ENCODE data around the gene B3GNT3. TPM values are rescaled to one million over a fixed set of nuclear protein-coding genes. Genes with fewer than 3 reads are reported as not detected.
"Not testable (repeated sequence)": the region's sequence is repeated elsewhere in the genome, so short reads cannot be mapped to it uniquely, and the experiment has no call there.

The B3GNT3 gene
- total and polyA plus RNA-seq, 2 of the 8 experiments (the other 6 are each of a cell fraction or from before 2014, with no cell fraction given) = 1.5 TPM

GRCh38 chr19:17777840-17778239 lies 17.1 kb upstream of the B3GNT3 start:
- not testable (repeated sequence) for H3K4ac ChIP-seq (replicated peaks; ENCODE audit: insufficient read length, low read depth, low read length); H2AFZ ChIP-seq (ENCODE audit: low read length); H4K91ac ChIP-seq (replicated peaks; ENCODE audit: insufficient read length, low read length); H2BK12ac ChIP-seq (ENCODE audit: low read depth, low read length); H4K20me1 ChIP-seq (replicated peaks in 1 of 2; ENCODE audit: control insufficient read depth in 1 of 2, insufficient read depth in 2 of 2, low read length in 2 of 2); H3K9ac ChIP-seq (replicated peaks in 1 of 4; ENCODE audit: extremely low read depth in 1 of 4, low read depth in 3 of 4, low read length in 3 of 4); H3K27me3 ChIP-seq (replicated peaks in 1 of 4; ENCODE audit: control insufficient read depth in 3 of 4, extremely low read depth in 1 of 4, insufficient read depth in 3 of 4, low read length in 3 of 4); H3K56ac ChIP-seq (replicated peaks; ENCODE audit: insufficient read length, low read depth, low read length); H2BK15ac ChIP-seq (ENCODE audit: low read length); H3K79me2 ChIP-seq (ENCODE audit: control insufficient read depth in 1 of 2, insufficient read depth in 2 of 2, low read length in 2 of 2); H3K4me3 ChIP-seq (ENCODE audit: extremely low read depth in 1 of 4, insufficient read depth in 2 of 4, low read depth in 3 of 4, low read length in 4 of 4); H3K23ac ChIP-seq (ENCODE audit: insufficient read length); H3K23me2 ChIP-seq (ENCODE audit: low read depth, low read length); H2BK120ac ChIP-seq (replicated peaks; ENCODE audit: low read depth, low read length); H3K79me1 ChIP-seq (ENCODE audit: low read depth, low read length); H2BK5ac ChIP-seq (ENCODE audit: low read depth, low read length); H3K27ac ChIP-seq (ENCODE audit: low read depth, low read length); H3K36me3 ChIP-seq (ENCODE audit: control insufficient read depth in 2 of 4, insufficient read depth in 4 of 4, low read length in 3 of 4); H3K18ac ChIP-seq (ENCODE audit: extremely low read depth, low read length); H3K14ac ChIP-seq (ENCODE audit: insufficient read length); DNase-seq (ENCODE audit: low read depth in 1 of 2, low spot score in 2 of 2); H3K9me3 ChIP-seq (ENCODE audit: insufficient read depth in 2 of 2, low read depth in 1 of 2, low read length in 1 of 2); H4K8ac ChIP-seq (ENCODE audit: extremely low read depth, insufficient read depth, low read length); H4K5ac ChIP-seq (ENCODE audit: insufficient read length, low read depth, low read length); H2BK20ac ChIP-seq (ENCODE audit: low read length); H3K4me1 ChIP-seq (replicated peaks in 1 of 4; ENCODE audit: control insufficient read depth in 3 of 4, insufficient read depth in 4 of 4, low read length in 3 of 4); H2AK5ac ChIP-seq (ENCODE audit: low read depth, low read length); FAIRE-seq
- TF ChIP-seq KDM1A (IDR thresholded peaks at IDR 0.05; ENCODE audit: borderline replicate concordance, low read length) = peak; percentile 82; the same call in 1 of the 2 replicates
- H3K4me2 ChIP-seq (ENCODE audit: insufficient read depth in 1 of 2, low read depth in 2 of 2, low read length in 2 of 2) = peak overlapping the region; percentile 17 to 98; a peak in 2 of 4 replicates
- 62% methylated on average over 7 of the region's 10 CpGs; no CpG with 5 or more reads in 1 of the 2 experiments for WGBS, 2 experiments (ENCODE audit: extremely low coverage in 1 of 2, insufficient coverage in 1 of 2, insufficient read length in 1 of 2, insufficient replicate concordance in 2 of 2, low coverage in 1 of 2, low lambda C conversion rate in 2 of 2, missing lambda C conversion rate in 1 of 2)
- ChIA-PET POLR2A (ENCODE audit: partially characterized antibody) (interaction anchor here (0.7 to 1.3 kb wide), 3 partner anchors 16 to 128 kb away, joined by 3 to 4 read pairs (median 3); no protein-coding TSS in a partner anchor), CTCF (ENCODE audit: partially characterized antibody) (interaction anchor here (0.7 to 4.4 kb wide), 3 partner anchors 12 to 477 kb away, joined by 4 to 38 read pairs (median 5); a partner anchor contains a TSS)
